ENCODE data around the gene PPDPF.
A peak's percentile ranks its signal among the peaks of the same experiment; 100 is the strongest.
"Not testable (repeated sequence)": the region's sequence is repeated elsewhere in the genome, so short reads cannot be mapped to it uniquely, and the experiment has no call there.

Gene PPDPF

GRCh38 chr20:63520504-63520933, at the start of gene PPDPF:
Gene PPDPF, plus strand, starts transcription at chr20:63520765. Its CDS starts 544 bp downstream, at chr20:63521309.
- peak; percentile 86 for DNase-seq

- DNase-seq, result no peak
Observed at GRCh38 chr20:63471002-63471716, 49.4 kb upstream of the PPDPF start.

- DNase-seq, result no peak
Observed at GRCh38 chr20:63471717-63471980, 48.9 kb upstream of the PPDPF start.

- no peak for DNase-seq
Observed at GRCh38 chr20:63471981-63472831, 48.4 kb upstream of the PPDPF start, which contains the start of gene KCNQ2. Gene KCNQ2, minus strand, starts transcription at chr20:63472655. Its CDS starts 192 bp downstream, at chr20:63472463.

- no peak for DNase-seq
Observed at GRCh38 chr20:63472862-63473390, 47.6 kb upstream of the PPDPF start.

- no peak for DNase-seq
Observed at GRCh38 chr20:63473555-63474449, 46.8 kb upstream of the PPDPF start.

- peak; percentile 85 for DNase-seq
Observed at GRCh38 chr20:63475209-63475608, 45.4 kb upstream of the PPDPF start.

- DNase-seq, result no peak
Observed at GRCh38 chr20:63477061-63477616, 43.4 kb upstream of the PPDPF start.

- DNase-seq, result no peak
Observed at GRCh38 chr20:63477944-63478343, 42.6 kb upstream of the PPDPF start.

GRCh38 chr20:63478346-63479302, 41.9 kb upstream of the PPDPF start:
- no peak for DNase-seq

GRCh38 chr20:63479695-63480419, 40.7 kb upstream of the PPDPF start:
- not testable (repeated sequence) for DNase-seq

- DNase-seq, result no peak
Observed at GRCh38 chr20:63481503-63481902, 39.1 kb upstream of the PPDPF start.

- no peak for DNase-seq
Observed at GRCh38 chr20:63482021-63482587, 38.5 kb upstream of the PPDPF start.

GRCh38 chr20:63483834-63484233, 36.7 kb upstream of the PPDPF start:
- no peak for DNase-seq

GRCh38 chr20:63484236-63484635, 36.3 kb upstream of the PPDPF start:
- no peak for DNase-seq

- no peak for DNase-seq
Observed at GRCh38 chr20:63484651-63485403, 35.7 kb upstream of the PPDPF start.

- no peak for DNase-seq
Observed at GRCh38 chr20:63486300-63486855, 34.2 kb upstream of the PPDPF start.

- no peak for DNase-seq
Observed at GRCh38 chr20:63487116-63487764, 33.3 kb upstream of the PPDPF start.
